H1 (cell line): ENCODE results near the gene KCND1.

Source experiments
- CTCF ChIP-seq, 3 experiments: IDR thresholded peaks; 1 replicate in 2 of 3; 2 replicates in 1 of 3; pipeline versions ENCODE4 v1.5.1 to v1.6.1; 2011; ENCODE audit warnings: low read length in 3 of 3, mild to moderate bottlenecking in 3 of 3, inconsistent platforms in 2 of 3, low read depth in 1 of 3, moderate library complexity in 1 of 3; ENCODE audit not compliant: insufficient read depth in 1 of 3; ENCODE audit errors: control extremely low read depth in 1 of 3
- JUND ChIP-seq: IDR thresholded peaks from 2 replicates; pipeline ENCODE4 v1.6.1; 2011; ENCODE audit warnings: mild to moderate bottlenecking, improper control_type of control experiment, low read length
- NRF1 ChIP-seq: IDR thresholded peaks from 2 replicates; pipeline ENCODE4 v1.6.1; 2011; ENCODE audit warnings: mild to moderate bottlenecking, low read depth, low read length, improper control_type of control experiment
- RAD21 ChIP-seq, 2 experiments: IDR thresholded peaks in 1 of 2; conservative IDR thresholded peaks in 1 of 2; 2 replicates each; pipeline ENCODE4 v1.6.1; 2011; ENCODE audit warnings: low read depth in 2 of 2, low read length in 2 of 2, improper control_type of control experiment in 1 of 2, inconsistent platforms in 1 of 2, mild to moderate bottlenecking in 1 of 2, moderate library complexity in 1 of 2
- TF ChIP-seq, protein P1 (sequence below): IDR thresholded peaks from 2 replicates; pipeline ENCODE4 v1.6.1; 2012; ENCODE audit warnings: inconsistent platforms

DNA sequence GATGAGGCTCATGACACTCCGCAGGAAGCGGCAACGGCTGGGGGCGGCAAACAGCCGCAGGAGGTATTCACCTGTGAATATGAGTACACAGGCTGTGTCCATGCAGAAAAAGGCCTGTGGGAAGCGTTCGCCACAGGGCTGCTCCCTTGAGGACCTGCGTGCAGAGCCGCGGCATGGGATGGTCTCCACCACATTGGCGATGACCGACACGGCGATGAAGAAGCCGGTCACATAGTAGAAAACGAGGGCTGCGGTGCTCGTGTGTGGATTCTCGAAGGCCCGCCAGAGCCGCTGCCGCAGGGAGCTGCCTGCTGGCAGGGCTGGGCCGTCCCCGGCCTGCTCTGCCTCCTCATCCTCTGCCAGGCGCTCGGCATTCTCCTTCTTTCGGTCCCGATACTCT lies 2.2 kb downstream of the KCND1 start:
- TF ChIP-seq JUND: no peak
- no peak for TF ChIP-seq CTCF (IDR thresholded peaks at IDR 0.05; ENCODE audit: control extremely low read depth in 1 of 3, insufficient read depth in 1 of 3, low read depth in 1 of 3, low read length in 3 of 3)
- TF ChIP-seq, protein P1, sequence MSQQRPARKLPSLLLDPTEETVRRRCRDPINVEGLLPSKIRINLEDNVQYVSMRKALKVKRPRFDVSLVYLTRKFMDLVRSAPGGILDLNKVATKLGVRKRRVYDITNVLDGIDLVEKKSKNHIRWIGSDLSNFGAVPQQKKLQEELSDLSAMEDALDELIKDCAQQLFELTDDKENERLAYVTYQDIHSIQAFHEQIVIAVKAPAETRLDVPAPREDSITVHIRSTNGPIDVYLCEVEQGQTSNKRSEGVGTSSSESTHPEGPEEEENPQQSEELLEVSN: no peak
- TF ChIP-seq RAD21 (IDR thresholded peaks at IDR 0.05 in 1 of 2, conservative IDR thresholded peaks at IDR 0.05 in 1 of 2; ENCODE audit: low read depth in 2 of 2, low read length in 2 of 2): no peak
- TF ChIP-seq NRF1: no peak
